ELF-1 (cell line): ENCODE results near the gene SLC16A7.
A peak's percentile ranks its signal among the peaks of the same experiment; 100 is the strongest.
"Not testable (repeated sequence)": the region's sequence is repeated elsewhere in the genome, so short reads cannot be mapped to it uniquely, and the experiment has no call there.

Experiments used
- DNase-seq: peaks from one replicate; pipeline ENCODE4 v3.0.0-alpha.2; 2016; ENCODE audit warnings: low read depth, low spot score

SLC16A7 gene

GRCh38 chr12:59735231-59735630 lies 139.4 kb downstream of the SLC16A7 start:
- no peak for DNase-seq

DNA sequence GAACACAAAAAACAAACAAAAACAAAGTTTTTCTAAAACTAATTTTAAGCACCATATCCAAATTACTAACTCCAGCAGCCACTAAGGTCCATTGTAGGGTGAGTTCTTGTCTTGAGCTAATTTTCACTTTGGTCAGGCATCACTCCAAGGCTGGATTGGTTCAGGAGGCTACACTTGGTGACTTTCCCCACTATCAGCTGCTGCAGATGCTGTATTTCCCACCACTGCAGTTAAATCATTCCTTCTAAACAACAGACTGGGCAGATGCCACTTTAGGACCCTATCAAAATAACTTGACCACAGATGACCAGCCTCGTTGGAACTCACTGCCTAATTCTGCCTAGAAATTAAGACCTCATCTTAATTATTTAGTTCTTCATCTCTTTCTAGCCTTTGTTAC lies 140.5 kb downstream of the SLC16A7 start:
- DNase-seq = no peak

- peak; percentile 47 for DNase-seq
Measured at GRCh38 chr12:59736786-59737185, 141.0 kb downstream of the SLC16A7 start.

GRCh38 chr12:59737725-59738463 lies 142.1 kb downstream of the SLC16A7 start:
- DNase-seq = no peak

GRCh38 chr12:59742841-59743240 lies 147.0 kb downstream of the SLC16A7 start:
- no peak for DNase-seq

GRCh38 chr12:59744564-59744963 lies 148.7 kb downstream of the SLC16A7 start:
- no peak for DNase-seq

DNA sequence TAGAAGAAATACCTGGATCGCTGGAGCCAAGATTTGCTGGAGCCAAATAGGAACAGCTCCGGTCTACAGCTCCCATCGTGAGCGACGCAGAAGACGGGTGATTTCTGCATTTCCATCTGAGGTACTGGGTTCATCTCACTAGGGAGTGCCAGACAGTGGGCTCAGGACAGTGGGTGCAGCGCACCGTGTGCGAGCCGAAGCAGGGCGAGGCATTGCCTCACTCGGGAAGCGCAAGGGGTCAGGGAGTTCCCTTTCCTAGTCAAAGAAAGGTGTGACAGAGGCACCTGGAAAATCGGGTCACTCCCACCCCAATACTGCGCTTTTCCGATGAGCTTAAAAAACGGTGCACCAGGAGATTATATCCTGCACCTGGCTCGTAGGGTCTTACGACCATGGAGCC lies 155.3 kb downstream of the SLC16A7 start:
- not testable (repeated sequence) for DNase-seq

DNA sequence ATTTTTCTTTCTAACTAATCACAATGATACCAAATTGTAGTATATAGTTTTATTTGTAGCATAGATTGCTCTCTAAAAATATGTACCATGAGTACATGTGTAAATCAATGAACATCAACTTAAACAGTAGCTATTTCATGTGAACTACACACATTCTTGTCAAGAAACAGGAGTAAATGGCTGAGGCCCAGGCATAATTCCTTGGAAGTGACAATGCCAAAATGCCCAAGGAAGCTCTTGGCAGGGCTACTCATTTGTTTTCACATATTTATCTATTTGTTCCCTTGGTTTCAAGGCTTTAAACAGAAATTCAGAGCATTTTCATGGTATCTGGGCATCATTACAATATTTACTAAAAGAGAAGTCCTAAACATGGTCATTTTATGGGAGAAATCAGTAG lies 165.7 kb downstream of the SLC16A7 start:
- no peak for DNase-seq

DNA sequence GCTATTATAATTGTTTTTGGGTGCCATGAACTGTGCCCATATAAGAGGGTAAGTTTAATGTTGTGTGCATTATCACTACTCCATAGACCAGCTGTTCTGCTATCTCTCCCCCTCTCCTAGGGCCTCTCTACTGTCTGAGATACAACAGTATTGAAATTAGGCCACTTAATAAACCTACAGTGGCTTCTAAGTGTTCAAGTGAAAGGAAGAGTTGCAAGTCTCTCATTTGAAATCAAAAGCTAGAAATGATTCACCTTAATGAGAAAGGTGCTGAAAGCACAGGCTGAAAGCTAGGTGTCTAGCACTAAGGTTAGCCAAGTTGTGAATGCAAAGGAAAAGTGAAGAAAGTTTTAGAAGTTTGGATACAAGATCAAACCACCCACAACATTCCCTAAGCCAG lies 168.0 kb downstream of the SLC16A7 start:
- DNase-seq = no peak

GRCh38 chr12:59768031-59768430 lies 172.2 kb downstream of the SLC16A7 start:
- no peak for DNase-seq

DNA sequence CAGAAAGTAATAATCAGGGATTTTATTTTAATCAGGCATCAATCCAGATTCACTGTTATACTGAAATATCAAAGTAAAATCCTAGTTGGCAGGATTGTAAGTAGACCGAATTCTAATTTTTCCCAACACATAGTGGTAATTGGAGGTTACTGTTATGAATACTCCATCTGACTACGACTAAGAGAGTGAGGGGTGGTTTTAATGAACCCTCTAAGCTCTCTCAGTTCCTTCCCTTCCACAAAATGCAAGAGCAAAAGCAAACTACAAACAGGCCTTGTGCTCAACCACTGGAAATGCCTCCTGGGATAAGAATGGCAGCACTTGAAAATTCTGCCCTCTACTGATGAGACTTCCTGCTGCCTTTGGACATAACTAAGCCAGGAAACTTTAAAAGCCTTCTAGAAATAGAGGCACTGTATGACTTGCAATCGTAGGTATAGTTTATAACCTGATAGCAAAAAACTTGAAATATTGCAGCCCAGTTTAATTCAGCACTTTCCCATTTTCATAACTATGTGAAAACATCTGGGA lies 184.8 kb downstream of the SLC16A7 start:
- peak; percentile 37 for DNase-seq

DNA sequence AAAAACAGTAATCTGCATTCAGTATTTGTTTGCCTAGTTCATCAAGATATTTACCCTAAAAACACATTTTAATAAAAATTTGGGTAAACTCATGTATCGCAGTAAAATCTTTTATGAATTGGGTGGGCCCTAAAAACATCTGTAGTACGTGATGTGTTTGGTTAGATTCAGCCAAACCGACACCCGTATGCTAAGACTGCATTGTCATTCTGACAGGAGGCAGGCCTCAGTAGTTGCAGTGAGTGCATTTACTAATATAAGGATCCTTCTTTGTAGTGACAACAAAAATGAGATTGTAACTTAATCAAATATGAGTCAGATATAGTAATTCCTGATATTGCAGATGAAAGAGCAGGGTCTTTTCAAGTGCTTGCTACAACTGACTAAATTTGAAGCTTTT lies 191.8 kb downstream of the SLC16A7 start:
- DNase-seq = no peak

GRCh38 chr12:59792647-59793046 lies 196.8 kb downstream of the SLC16A7 start:
- DNase-seq = no peak

DNA sequence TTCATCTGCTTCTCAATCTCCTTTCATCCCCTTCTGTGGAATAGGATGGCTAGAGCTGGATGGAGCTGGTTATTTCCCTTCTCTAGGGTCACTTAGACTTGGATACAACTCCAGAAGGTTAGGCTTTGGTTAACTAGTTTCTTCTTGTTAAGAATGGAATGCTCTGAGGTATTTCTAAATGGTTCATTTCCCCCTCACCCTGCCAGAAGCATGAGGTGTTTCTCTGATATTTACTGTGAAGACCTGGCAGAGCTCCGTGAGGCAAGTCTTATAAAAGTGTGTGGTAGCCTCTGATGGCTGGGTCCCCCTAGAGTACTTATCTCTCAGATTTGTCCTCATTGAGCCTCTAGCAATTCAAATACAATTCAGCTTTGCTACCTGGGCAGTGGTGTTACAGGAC lies 207.9 kb downstream of the SLC16A7 start:
- DNase-seq = no peak

DNA sequence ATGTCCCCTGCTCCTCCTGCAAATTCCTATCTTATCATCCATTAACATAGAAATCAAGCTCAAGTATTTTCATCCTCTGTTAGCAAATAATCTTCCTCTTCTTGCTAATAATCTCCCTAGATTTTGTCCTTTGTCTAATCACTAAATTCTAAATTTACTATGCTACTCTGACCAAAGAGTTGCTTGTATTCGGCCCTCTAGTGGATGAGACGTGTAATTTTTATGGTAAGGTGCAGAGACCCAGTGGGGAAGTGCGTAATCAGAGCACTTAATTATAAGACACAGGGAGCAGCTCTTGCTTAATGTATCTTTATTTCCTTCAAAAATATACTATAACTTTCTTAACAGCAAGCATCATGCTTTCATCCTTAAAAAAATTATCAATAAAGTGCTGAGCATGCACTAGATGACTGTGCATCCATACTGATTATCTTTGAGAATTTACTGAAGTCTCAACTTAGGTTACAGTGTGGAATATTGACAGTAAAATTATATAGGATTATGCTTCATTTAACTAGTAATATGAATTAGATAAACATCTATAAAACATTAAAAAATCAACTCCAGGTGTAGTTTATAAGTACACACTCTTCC lies 212.6 kb downstream of the SLC16A7 start:
- no peak for DNase-seq

DNA sequence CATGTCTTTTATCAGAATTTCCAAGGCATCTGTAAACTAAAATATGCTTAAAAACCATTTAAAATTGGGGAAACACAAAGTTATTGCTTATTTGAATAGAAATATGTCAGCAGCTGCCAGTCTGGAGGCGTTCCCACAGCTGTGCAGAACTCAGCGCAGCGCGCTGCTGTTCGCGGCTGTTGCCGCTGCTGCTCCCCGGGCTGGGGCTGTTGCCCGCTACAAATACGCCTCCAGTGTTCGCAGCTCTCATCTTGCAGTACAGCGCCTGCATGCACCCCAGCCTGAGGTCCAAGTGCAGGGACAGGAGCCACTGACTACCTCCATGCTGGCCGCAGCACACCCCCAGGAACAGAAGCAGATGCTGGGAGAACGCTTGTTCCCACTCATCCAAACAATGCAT lies 216.2 kb downstream of the SLC16A7 start:
- peak; percentile 8 for DNase-seq

GRCh38 chr12:59812716-59813115 lies 216.9 kb downstream of the SLC16A7 start:
- no peak for DNase-seq

GRCh38 chr12:59820594-59821011 lies 224.8 kb downstream of the SLC16A7 start:
- no peak for DNase-seq

DNA sequence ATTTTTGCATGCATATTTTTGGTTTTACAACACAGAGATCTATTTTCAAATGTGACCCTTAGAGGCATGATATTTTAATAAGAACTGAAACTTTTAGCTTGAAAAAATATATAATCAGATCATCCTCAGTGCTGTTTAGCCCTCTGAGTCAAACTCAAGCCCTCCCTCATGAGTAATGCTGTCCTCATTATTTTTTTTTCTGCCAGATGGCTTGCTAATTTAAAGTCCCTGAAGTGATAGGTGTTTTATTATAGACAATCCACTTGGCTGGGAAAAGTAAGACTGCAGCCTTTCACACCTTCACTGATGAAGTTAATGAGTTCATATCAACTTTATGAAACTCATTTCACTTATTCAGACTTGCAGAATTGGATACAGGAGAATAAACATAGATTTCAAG lies 227.7 kb downstream of the SLC16A7 start:
- no peak for DNase-seq

GRCh38 chr12:59827767-59828166 lies 231.9 kb downstream of the SLC16A7 start:
- DNase-seq = no peak

DNA sequence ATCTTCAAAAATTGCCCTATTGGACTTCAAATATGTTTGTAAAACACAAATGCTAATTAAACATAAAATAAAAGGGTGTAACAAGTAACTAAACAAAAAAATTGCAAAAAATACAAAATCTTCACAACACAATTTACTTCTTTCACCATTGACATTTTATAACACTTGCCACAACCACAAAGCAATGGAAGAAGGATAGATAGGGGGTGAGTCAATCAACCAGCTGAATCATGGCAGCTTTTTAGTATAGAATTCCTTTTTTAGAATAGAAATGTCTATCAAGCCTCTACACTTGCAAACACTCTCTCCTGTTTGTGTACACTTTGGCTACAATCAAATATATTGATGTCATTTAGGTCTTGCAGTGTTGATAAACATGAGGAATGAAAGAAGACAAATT lies 232.7 kb downstream of the SLC16A7 start:
- DNase-seq = no peak

- DNase-seq = no peak
Measured at GRCh38 chr12:59833408-59833807, 237.6 kb downstream of the SLC16A7 start.
